IMR-90 (cell line): ENCODE results near the gene L1CAM. TPM values are rescaled to one million over a fixed set of nuclear protein-coding genes. Genes with fewer than 3 reads are reported as not detected.

Experiments
- ATAC-seq: fragments of 200-7000 bp; cut with Tn5 transposase; 2 replicates; pipeline ENCODE4 v1.9.1; 2020; ENCODE audit warnings: low read depth, mild to moderate bottlenecking, moderate library complexity
- BruUV-seq: library from RNA; stranded (reverse); fragments of 400-500 nt; replicated peaks from 2 replicates; lab custom pipeline; 2021; lab: Mats Ljungman, UMichigan
- CTCF ChIA-PET: fragments of 300-600 bp; formaldehyde crosslinking; extraction: SDS; loops from one replicate; lab custom pipeline; 2021; ENCODE audit warnings: antibody characterized with exemption; lab: Yijun Ruan, JAX
- POLR2A ChIA-PET: fragments of 300-600 bp; sonication (Branson Sonifier 250); formaldehyde crosslinking; loops from one replicate; lab custom pipeline; 2022; ENCODE audit warnings: antibody characterized with exemption; ENCODE audit not compliant: unreplicated experiment; lab: Charles Lee
- DNase-seq: peaks from one replicate; pipeline ENCODE4 v3.0.0; 2013
- H2AFZ ChIP-seq: replicated peaks from 2 replicates; pipeline ENCODE3; 2013; ENCODE audit warnings: low read length, mild to moderate bottlenecking; ENCODE audit not compliant: poor library complexity
- H2AK5ac ChIP-seq: 2 replicates; pipeline ENCODE4 v1.6.1; 2013; ENCODE audit warnings: low read depth, low read length, inconsistent platforms
- H2AK9ac ChIP-seq: replicated peaks from 2 replicates; pipeline ENCODE3; 2013; ENCODE audit warnings: mild to moderate bottlenecking, low read depth, low read length, moderate library complexity; ENCODE audit not compliant: poor library complexity
- H2BK120ac ChIP-seq: 2 replicates; pipeline ENCODE4 v1.6.1; 2013; ENCODE audit warnings: low read depth, low read length, inconsistent platforms
- H2BK15ac ChIP-seq: 3 replicates; pipeline ENCODE4 v1.6.1; 2013; ENCODE audit warnings: low read depth, low read length, inconsistent platforms
- H2BK20ac ChIP-seq: 2 replicates; pipeline ENCODE4 v1.6.1; 2013; ENCODE audit warnings: low read depth, mild to moderate bottlenecking, inconsistent platforms, low read length, moderate library complexity
- H2BK5ac ChIP-seq: 2 replicates; pipeline ENCODE4 v1.6.1; 2013; ENCODE audit warnings: mild to moderate bottlenecking, low read depth, low read length, inconsistent platforms; ENCODE audit not compliant: poor library complexity, severe bottlenecking
- H3K14ac ChIP-seq: replicated peaks from 2 replicates; pipeline ENCODE4 v1.6.1; 2013; ENCODE audit warnings: low read depth, low read length, inconsistent platforms
- H3K18ac ChIP-seq: 2 replicates; pipeline ENCODE4 v1.6.1; 2013; ENCODE audit warnings: low read depth, low read length, control low read depth
- H3K23ac ChIP-seq: 2 replicates; pipeline ENCODE4 v1.6.1; 2013; ENCODE audit warnings: low read depth, low read length, inconsistent platforms
- H3K27ac ChIP-seq: 2 replicates; pipeline ENCODE4 v1.5.1; 2013; ENCODE audit warnings: mild to moderate bottlenecking, control low read depth, low read length; ENCODE audit not compliant: insufficient read depth
- H3K27me3 ChIP-seq: 2 replicates; pipeline ENCODE4 v1.6.1; 2013; ENCODE audit warnings: low read length; ENCODE audit not compliant: control insufficient read depth, insufficient read depth
- H3K36me3 ChIP-seq: 2 replicates; pipeline ENCODE4 v1.6.1; 2013; ENCODE audit warnings: low read length, mixed read lengths; ENCODE audit not compliant: control insufficient read depth, insufficient read depth
- H3K4ac ChIP-seq: 2 replicates; pipeline ENCODE4 v1.6.1; 2013; ENCODE audit warnings: low read depth, low read length, inconsistent platforms
- H3K4me1 ChIP-seq: 2 replicates; pipeline ENCODE4 v1.6.1; 2013; ENCODE audit warnings: low read length, mixed read lengths; ENCODE audit not compliant: control insufficient read depth, insufficient read depth
- H3K4me2 ChIP-seq: 2 replicates; pipeline ENCODE4 v1.6.1; 2013; ENCODE audit warnings: low read depth, mild to moderate bottlenecking, control low read depth, low read length, moderate library complexity
- H3K4me3 ChIP-seq: 2 replicates; pipeline ENCODE4 v1.5.1; 2013; ENCODE audit warnings: low read depth, mild to moderate bottlenecking, control low read depth, low read length, moderate library complexity; ENCODE audit not compliant: insufficient read depth
- H3K56ac ChIP-seq: 2 replicates; pipeline ENCODE4 v1.6.1; 2013; ENCODE audit warnings: low read length, inconsistent platforms; ENCODE audit not compliant: insufficient read depth; ENCODE audit errors: extremely low read depth
- H3K79me1 ChIP-seq, 2 experiments: 2 replicates each; pipeline ENCODE4 v1.6.1; 2013; ENCODE audit warnings: low read length in 2 of 2, inconsistent platforms in 1 of 2, low read depth in 1 of 2
- H3K9ac ChIP-seq: 2 replicates; pipeline ENCODE4 v1.6.1; 2013; ENCODE audit warnings: low read depth, low read length, control low read depth
- H3K9me1 ChIP-seq: 2 replicates; pipeline ENCODE4 v1.6.1; 2013; ENCODE audit warnings: low read length, inconsistent platforms; ENCODE audit not compliant: insufficient read depth
- H3K9me3 ChIP-seq: 2 replicates; pipeline ENCODE4 v1.6.1; 2013; ENCODE audit warnings: low read length; ENCODE audit not compliant: control insufficient read depth, insufficient read depth
- H4K20me1 ChIP-seq: 2 replicates; pipeline ENCODE4 v1.6.1; 2013; ENCODE audit warnings: low read length, inconsistent platforms; ENCODE audit not compliant: insufficient read depth
- H4K5ac ChIP-seq: 2 replicates; pipeline ENCODE4 v1.6.1; 2013; ENCODE audit warnings: mild to moderate bottlenecking, low read depth, low read length, control low read depth
- H4K8ac ChIP-seq, 2 experiments: 2 replicates each; pipeline ENCODE4 v1.6.1; 2013; ENCODE audit warnings: low read depth in 2 of 2, low read length in 2 of 2, control low read depth in 1 of 2, inconsistent platforms in 1 of 2
- H4K91ac ChIP-seq: 2 replicates; pipeline ENCODE4 v1.6.1; 2013; ENCODE audit warnings: low read depth, low read length, inconsistent platforms; ENCODE audit not compliant: insufficient read depth
- BHLHE40 ChIP-seq: fragments of 150-350 bp; IDR thresholded peaks from 2 replicates; pipeline ENCODE4 v1.6.1; 2016; ENCODE audit warnings: mild to moderate bottlenecking, low read depth, low read length
- CEBPB ChIP-seq: IDR thresholded peaks from 2 replicates; pipeline ENCODE4 v1.6.1; 2012; ENCODE audit warnings: low read depth, low read length, improper control_type of control experiment
- CHD1 ChIP-seq: IDR thresholded peaks from 2 replicates; pipeline ENCODE4 v1.6.1; 2012; ENCODE audit warnings: low read depth, low read length, improper control_type of control experiment
- CTCF ChIP-seq: conservative IDR thresholded peaks from 2 replicates; pipeline ENCODE4 v1.5.1; 2012; ENCODE audit warnings: mild to moderate bottlenecking, low read depth, low read length, improper control_type of control experiment
- FOS ChIP-seq: fragments of 150-350 bp; IDR thresholded peaks from 2 replicates; pipeline ENCODE4 v1.6.1; 2016; ENCODE audit warnings: low read depth, low read length
- MAFK ChIP-seq: IDR thresholded peaks from 2 replicates; pipeline ENCODE4 v1.6.1; 2012; ENCODE audit warnings: low read depth, low read length, improper control_type of control experiment
- MAZ ChIP-seq: IDR thresholded peaks from 2 replicates; pipeline ENCODE4 v1.6.1; 2012; ENCODE audit warnings: low read depth, mild to moderate bottlenecking, low read length, improper control_type of control experiment, moderate library complexity, borderline replicate concordance
- MXI1 ChIP-seq: IDR thresholded peaks from 2 replicates; pipeline ENCODE4 v1.6.1; 2012; ENCODE audit warnings: low read depth, mild to moderate bottlenecking, low read length, moderate library complexity, borderline replicate concordance
- POLR2A ChIP-seq: IDR thresholded peaks from 2 replicates; pipeline ENCODE4 v1.6.1; 2012; ENCODE audit warnings: mild to moderate bottlenecking, low read depth, low read length
- RCOR1 ChIP-seq: IDR thresholded peaks from 2 replicates; pipeline ENCODE4 v1.6.1; 2012; ENCODE audit warnings: mild to moderate bottlenecking, low read length, improper control_type of control experiment; ENCODE audit not compliant: insufficient replicate concordance
- WGBS, 2 experiments: methylation state at CpG; one replicate each; pipeline versions ENCODE4 v1.1.5 to v1.1.7; 2013; ENCODE audit warnings: missing lambda C conversion rate in 2 of 2; ENCODE audit not compliant: insufficient read length in 1 of 2; ENCODE audit errors: extremely low coverage in 2 of 2; 5-methylcytosine and 5-hydroxymethylcytosine counted together
- dilution Hi-C: fragments of 300-500 bp; cut with HindIII; formaldehyde crosslinking; loops from one replicate; pipeline ENCODE4 v1.14.3; 2018; ENCODE audit warnings: low sequenced_read_pairs; ENCODE audit not compliant: unreplicated experiment
- in situ Hi-C: fragments of 300-500 bp; cut with MboI; formaldehyde crosslinking; loops from 3 replicates; pipeline ENCODE4 v1.14.3; 2019; ENCODE audit warnings: low sequenced_read_pairs, inconsistent platforms, mixed read lengths
- intact Hi-C: fragments of 100-400 bp; cut with micrococcal nuclease; formaldehyde crosslinking; loops from 2 replicates; pipeline ENCODE4 v1.10.0; 2022
- polyA plus RNA-seq, 3 experiments: library from polyadenylated mRNA; depleted of rRNA; stranded (reverse); fragments of >200 nt; gene quantifications; 2 replicates each; pipeline ENCODE4 v1.2.3, GENCODE V29; 2012; ENCODE audit warnings: low replicate concordance in 1 of 3
- total RNA-seq: library from RNA; depleted of rRNA; stranded (reverse); fragments of >200 nt; gene quantifications from 2 replicates; pipeline ENCODE4 v1.2.3, GENCODE V29; 2012
- TF ChIP-seq, protein P1 (sequence below): fragments of 150-350 bp; IDR thresholded peaks from 2 replicates; pipeline ENCODE4 v1.6.1; 2017; ENCODE audit warnings: mild to moderate bottlenecking, antibody characterized with exemption, low read length, low read depth

The L1CAM gene
- total and polyA plus RNA-seq, 2 of the 4 experiments (the other 2 are of a cell fraction), result 0.36 to 1.9 TPM

DNA sequence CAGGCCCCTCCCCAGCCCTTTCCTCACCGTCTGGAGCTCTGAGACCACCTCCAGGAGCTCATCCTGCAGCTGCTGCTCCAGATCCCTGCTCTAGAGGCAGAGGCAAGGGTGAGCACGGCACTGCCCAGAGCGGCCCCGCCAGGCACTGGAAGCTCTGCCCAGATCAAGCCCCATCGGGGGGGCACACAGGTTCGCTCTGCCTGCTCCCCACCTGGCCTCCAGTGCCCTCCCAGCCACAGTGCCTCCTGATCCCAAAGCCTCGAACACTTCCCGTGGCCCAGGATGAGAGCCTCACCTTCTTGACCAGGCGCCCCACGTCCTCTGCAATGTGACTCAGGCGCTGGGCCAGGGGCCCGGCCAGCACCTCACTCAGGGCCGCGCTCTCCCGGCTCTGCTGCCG is 35.1 kb upstream of the L1CAM start:
- intact Hi-C loops (no loop called here), in situ Hi-C loops (loop anchor here (25.0 kb wide), 1 partner anchor 959 kb away; no protein-coding TSS in a partner anchor), dilution Hi-C loops (no loop called here)
- ATAC-seq, result no peak
- H3K4me2 ChIP-seq, result no peak overlapping the region
- no peak overlapping the region for H2BK5ac ChIP-seq
- H2AFZ ChIP-seq, result peak overlapping the region; percentile 7
- no peak overlapping the region for H3K9ac ChIP-seq
- no peak overlapping the region for H2BK20ac ChIP-seq
- H4K91ac ChIP-seq, result no peak overlapping the region
- H3K23ac ChIP-seq, result no peak overlapping the region
- no TSS peak for BruUV-seq
- no peaks in the 10 kb centered on the region for H3K79me1 ChIP-seq
- no peak overlapping the region for H2BK15ac ChIP-seq
- H3K9me3 ChIP-seq, result no peaks in the 10 kb centered on the region
- ChIA-PET CTCF (no interaction called here), POLR2A (no interaction called here)
- 65% methylated on average over 13 of the region's 16 CpGs; no CpG with 5 or more reads in 1 of the 2 experiments for WGBS, 2 experiments
- H3K4me1 ChIP-seq, result no peaks in the 10 kb centered on the region; the same call in 1 of the 2 replicates
- H3K27ac ChIP-seq, result no peak overlapping the region
- no peak overlapping the region for H2AK5ac ChIP-seq
- no peak overlapping the region for H3K4me3 ChIP-seq
- no peaks in the 10 kb centered on the region for H4K20me1 ChIP-seq
- no peak overlapping the region for H4K8ac ChIP-seq
- no peak overlapping the region for H3K56ac ChIP-seq
- H2AK9ac ChIP-seq, result no peak overlapping the region
- H3K18ac ChIP-seq, result no peak overlapping the region
- H3K27me3 ChIP-seq, result peaks cover 11% of the 10 kb centered on the region; the same call in 1 of the 2 replicates
- H3K36me3 ChIP-seq, result no peaks in the 10 kb centered on the region
- DNase-seq, result no peak
- H3K9me1 ChIP-seq, result no peaks in the 10 kb centered on the region
- TF ChIP-seq RCOR1, result no peak
- no peak for TF ChIP-seq BHLHE40
- TF ChIP-seq, protein P1, sequence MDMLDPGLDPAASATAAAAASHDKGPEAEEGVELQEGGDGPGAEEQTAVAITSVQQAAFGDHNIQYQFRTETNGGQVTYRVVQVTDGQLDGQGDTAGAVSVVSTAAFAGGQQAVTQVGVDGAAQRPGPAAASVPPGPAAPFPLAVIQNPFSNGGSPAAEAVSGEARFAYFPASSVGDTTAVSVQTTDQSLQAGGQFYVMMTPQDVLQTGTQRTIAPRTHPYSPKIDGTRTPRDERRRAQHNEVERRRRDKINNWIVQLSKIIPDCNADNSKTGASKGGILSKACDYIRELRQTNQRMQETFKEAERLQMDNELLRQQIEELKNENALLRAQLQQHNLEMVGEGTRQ, result no peak
- no peak for TF ChIP-seq FOS
- TF ChIP-seq CHD1, result no peak
- no peak for TF ChIP-seq MXI1
- TF ChIP-seq MAZ, result no peak
- TF ChIP-seq POLR2A, result no peak
- no peak for TF ChIP-seq CEBPB
- no peak for TF ChIP-seq MAFK
- TF ChIP-seq CTCF, result no peak
- no peak overlapping the region for H2BK120ac ChIP-seq
- H4K5ac ChIP-seq, result no peak overlapping the region
- H3K14ac ChIP-seq, result no peak overlapping the region
- H3K4ac ChIP-seq, result no peak overlapping the region
